Measurements from ENCODE around the gene MEA1. TPM values are rescaled to one million over a fixed set of nuclear protein-coding genes. Genes with fewer than 3 reads are reported as not detected.

Gene MEA1
- total and polyA plus RNA-seq, 4 donors = 31.5 to 109 (median 106) TPM

DNA sequence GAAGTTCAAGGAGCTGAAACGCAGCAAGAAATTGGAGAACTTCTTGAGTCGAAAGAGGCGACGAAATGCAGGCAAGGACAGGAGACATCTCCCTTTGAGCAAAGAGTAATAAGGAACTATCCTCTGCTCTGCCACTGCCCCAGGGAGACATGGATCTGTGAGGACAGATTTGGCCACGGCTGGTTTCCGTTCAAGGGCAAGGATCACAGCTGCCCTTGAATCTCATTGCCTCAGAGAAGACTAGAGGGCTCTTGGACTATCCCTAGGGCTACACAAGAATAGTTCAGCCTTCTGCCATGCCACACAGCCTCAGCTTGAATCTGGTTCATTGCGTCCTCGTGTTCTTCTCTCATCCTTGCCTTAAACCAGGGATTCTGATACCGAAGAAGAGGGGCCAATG is 15.4 kb upstream of the MEA1 start:
- Histone ChIP-seq H3K27ac (ENCODE audit: low read depth, low read length) (no peak overlapping the region), H3K4me3 (ENCODE audit: low read depth, low read length) (no peak overlapping the region), H3K4me1 (ENCODE audit: control insufficient read depth, insufficient read depth, low read length) (no peaks in the 10 kb centered on the region), H3K36me3 (ENCODE audit: control insufficient read depth, insufficient read depth, low read length) (peaks cover 79% of the 10 kb centered on the region), H3K27me3 (ENCODE audit: control insufficient read depth, insufficient read depth, low read length) (no peaks in the 10 kb centered on the region), H3K9me3 (ENCODE audit: control insufficient read depth, insufficient read depth, low read length) (no peaks in the 10 kb centered on the region)
- WGBS (ENCODE audit: insufficient coverage) = 94% methylated on average over 9 of the region's 9 CpGs
- DNase-seq (ENCODE audit: low read depth in 4 of 6, low spot score in 6 of 6) = no peak

DNA sequence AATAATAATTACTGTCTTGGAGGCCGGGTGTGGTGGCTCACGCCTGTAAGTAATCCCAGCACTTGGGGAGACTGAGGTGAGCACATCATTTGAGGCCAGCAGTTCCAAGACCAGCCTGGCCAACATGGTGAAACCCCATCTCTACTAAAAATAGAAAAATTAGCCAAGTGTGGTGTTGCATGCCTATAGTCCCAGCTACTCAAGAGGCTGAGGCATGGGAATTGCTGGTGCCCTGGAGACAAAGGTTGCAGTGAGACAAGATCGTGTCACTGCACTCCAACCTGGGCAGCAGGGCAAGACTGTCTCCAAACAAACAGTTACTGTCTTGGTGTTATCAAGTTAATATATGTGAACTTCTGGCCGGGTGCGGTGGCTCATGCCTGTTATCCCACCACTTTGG is 12.6 kb upstream of the MEA1 start:
- WGBS (ENCODE audit: insufficient coverage) = 100% methylated on average over 3 of the region's 5 CpGs

DNA sequence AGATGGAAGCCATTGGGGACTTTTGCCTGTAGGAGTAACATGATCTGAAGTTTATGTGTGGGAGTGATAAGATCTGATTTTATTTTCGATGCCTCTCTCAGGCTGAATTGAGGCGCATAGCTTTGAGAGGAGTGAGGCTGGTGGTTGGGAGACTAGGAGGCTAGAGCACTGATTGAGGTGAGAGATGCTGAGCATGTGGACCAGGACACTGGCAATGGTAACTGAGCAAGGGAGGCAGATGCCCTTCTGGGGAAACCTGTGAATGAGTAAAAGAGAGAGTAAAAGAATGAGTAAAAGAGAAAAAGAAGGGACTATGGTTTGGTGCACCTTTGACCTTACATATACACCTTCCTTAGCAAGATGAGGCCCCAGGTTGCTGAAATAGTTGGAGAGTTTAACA is 10.7 kb upstream of the MEA1 start:
- 100% methylated on average over 2 of the region's 2 CpGs for WGBS (ENCODE audit: insufficient coverage)
- H3K27ac ChIP-seq (ENCODE audit: low read depth, low read length) = no peak overlapping the region
- peaks cover 22% of the 10 kb centered on the region for H3K4me1 ChIP-seq (ENCODE audit: control insufficient read depth, insufficient read depth, low read length)
- no peaks in the 10 kb centered on the region for H3K9me3 ChIP-seq (ENCODE audit: control insufficient read depth, insufficient read depth, low read length)
- H3K4me3 ChIP-seq (ENCODE audit: low read depth, low read length) = no peak overlapping the region
- no peaks in the 10 kb centered on the region for H3K27me3 ChIP-seq (ENCODE audit: control insufficient read depth, insufficient read depth, low read length)
- no peak for DNase-seq (ENCODE audit: low read depth in 4 of 6, low spot score in 6 of 6)
- peaks cover 74% of the 10 kb centered on the region for H3K36me3 ChIP-seq (ENCODE audit: control insufficient read depth, insufficient read depth, low read length)

More for the DNA sequence above, 12.6 kb upstream of the MEA1 start:
- Histone ChIP-seq H3K36me3 (ENCODE audit: control insufficient read depth, insufficient read depth, low read length) (peaks cover 74% of the 10 kb centered on the region), H3K4me1 (ENCODE audit: control insufficient read depth, insufficient read depth, low read length) (peaks cover 12% of the 10 kb centered on the region), H3K4me3 (ENCODE audit: low read depth, low read length) (no peak overlapping the region), H3K27ac (ENCODE audit: low read depth, low read length) (no peak overlapping the region), H3K9me3 (ENCODE audit: control insufficient read depth, insufficient read depth, low read length) (no peaks in the 10 kb centered on the region), H3K27me3 (ENCODE audit: control insufficient read depth, insufficient read depth, low read length) (no peaks in the 10 kb centered on the region)
- no peak for DNase-seq (ENCODE audit: low read depth in 4 of 6, low spot score in 6 of 6)

DNA sequence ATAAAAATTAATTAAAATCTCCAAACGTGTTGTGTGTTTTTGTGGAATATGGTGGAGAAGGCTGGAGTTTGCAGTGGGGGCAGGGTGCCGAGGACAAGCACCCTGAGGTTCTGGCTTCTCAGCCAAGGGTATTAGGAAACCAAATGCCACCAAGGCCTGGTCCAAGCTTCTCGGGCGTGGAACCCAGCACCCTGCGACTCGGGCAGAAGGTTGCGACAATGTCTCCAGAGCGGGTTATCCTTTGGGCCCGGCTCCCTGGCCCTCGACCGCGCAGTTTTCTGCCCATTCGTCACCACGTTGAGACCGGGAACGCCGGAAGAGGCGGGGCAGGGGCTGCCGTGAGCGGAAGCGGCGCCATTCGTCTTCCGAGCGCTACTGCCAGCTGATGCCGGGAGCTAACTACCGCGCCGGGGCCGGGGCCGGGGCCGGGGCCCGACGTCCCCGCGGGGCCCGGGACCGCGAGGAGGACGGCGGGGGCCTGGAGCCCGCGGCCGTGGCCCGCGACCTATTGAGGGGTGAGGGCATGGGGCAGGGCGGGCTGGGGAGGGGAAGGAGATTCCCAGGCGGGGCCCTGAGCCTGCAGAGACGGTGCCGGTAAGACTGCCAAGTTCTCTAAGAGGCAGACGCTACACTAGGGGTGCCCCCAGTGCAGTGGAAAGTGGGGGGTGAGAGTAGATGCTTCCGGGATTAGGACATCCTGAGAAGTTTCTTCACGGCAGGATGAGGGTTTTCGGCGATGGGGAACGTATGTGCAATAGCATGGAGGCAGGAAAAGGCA is 7.7 kb upstream of the MEA1 start, which contains the start of gene RRP36:
RRP36 (plus strand) TSS at position 354 of the 778 bp plus-strand sequence; CDS start at position 386, 32 bp downstream.
- Histone ChIP-seq H3K36me3 (ENCODE audit: control insufficient read depth, insufficient read depth, low read length) (peaks cover 72% of the 10 kb centered on the region), H3K27ac (ENCODE audit: low read depth, low read length) (peak within 1 kb of the TSS; percentile 92), H3K9me3 (ENCODE audit: control insufficient read depth, insufficient read depth, low read length) (no peaks in the 10 kb centered on the region), H3K4me3 (ENCODE audit: low read depth, low read length) (peak within 1 kb of the TSS; percentile 77), H3K4me1 (ENCODE audit: control insufficient read depth, insufficient read depth, low read length) (peaks cover 30% of the 10 kb centered on the region), H3K27me3 (ENCODE audit: control insufficient read depth, insufficient read depth, low read length) (no peaks in the 10 kb centered on the region)
- under 1% methylated on average over 56 of the region's 56 CpGs for WGBS (ENCODE audit: insufficient coverage)
- DNase-seq (ENCODE audit: low read depth in 4 of 6, low spot score in 6 of 6) = peak; percentile 46 to 92 (median 66)

DNA sequence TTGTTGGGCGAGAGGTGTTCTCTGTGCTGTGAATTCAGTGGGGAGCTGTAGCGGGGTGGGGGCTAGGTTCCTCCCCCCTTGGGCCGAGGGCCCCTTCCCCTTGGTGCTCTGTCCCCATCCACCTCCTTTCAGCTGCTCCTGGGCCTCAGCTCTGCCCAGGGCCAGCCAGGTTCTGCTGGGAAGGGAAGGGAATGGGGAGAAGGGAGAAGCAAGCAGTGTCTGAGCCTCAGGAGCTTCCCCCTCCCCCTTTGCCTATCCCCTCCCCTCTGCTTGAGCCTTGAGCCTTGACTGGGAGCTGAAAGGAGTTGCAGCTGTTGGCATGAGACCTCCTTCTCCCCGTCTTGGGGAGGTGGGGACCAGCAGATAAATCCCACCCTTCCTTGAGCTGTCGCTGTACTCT is 7.1 kb upstream of the MEA1 start:
- DNase-seq (ENCODE audit: low read depth in 4 of 6, low spot score in 6 of 6) = no peak
- peak overlapping the region; percentile 92 for H3K27ac ChIP-seq (ENCODE audit: low read depth, low read length)
- peak overlapping the region; percentile 77 for H3K4me3 ChIP-seq (ENCODE audit: low read depth, low read length)
- peaks cover 66% of the 10 kb centered on the region for H3K36me3 ChIP-seq (ENCODE audit: control insufficient read depth, insufficient read depth, low read length)
- H3K9me3 ChIP-seq (ENCODE audit: control insufficient read depth, insufficient read depth, low read length) = no peaks in the 10 kb centered on the region
- H3K4me1 ChIP-seq (ENCODE audit: control insufficient read depth, insufficient read depth, low read length) = peaks cover 36% of the 10 kb centered on the region
- no CpG with 5 or more reads among the region's 5 CpGs for WGBS (ENCODE audit: insufficient coverage)
- H3K27me3 ChIP-seq (ENCODE audit: control insufficient read depth, insufficient read depth, low read length) = no peaks in the 10 kb centered on the region

DNA sequence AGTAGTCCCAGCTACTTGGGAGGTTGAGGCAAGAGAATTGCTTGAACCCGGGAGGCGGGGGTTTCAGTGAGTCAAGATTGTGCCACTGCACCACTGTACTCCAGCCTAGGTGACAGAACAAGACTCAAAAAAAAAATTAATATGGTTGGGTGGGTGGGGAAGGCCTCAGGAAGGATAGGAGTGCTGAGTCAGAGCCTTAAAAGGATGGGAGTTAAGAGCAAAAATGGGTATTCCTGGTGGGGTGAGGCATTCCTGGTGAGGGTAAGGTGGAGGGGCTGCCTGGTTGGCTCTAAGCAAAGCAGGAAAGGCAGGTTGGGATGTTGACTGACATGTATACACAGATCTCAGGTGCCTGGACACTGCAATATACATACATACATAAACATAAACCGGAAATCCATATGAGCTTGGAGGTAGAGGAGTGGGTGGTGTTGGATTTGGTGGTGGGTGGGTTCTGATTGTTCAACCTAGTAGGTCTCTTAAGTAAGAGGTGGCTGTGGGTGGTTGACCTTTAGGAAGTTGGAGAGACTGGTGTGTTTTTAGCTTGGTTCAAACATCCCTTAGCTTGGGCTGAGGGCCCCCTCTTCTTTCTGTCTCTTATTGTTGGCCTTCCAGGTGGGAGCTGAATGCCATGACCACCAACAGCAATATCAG is 6.4 kb upstream of the MEA1 start:
- H3K36me3 ChIP-seq (ENCODE audit: control insufficient read depth, insufficient read depth, low read length) = peaks cover 59% of the 10 kb centered on the region
- WGBS (ENCODE audit: insufficient coverage) = 93% methylated on average over 2 of the region's 3 CpGs
- no peak overlapping the region for H3K4me3 ChIP-seq (ENCODE audit: low read depth, low read length)
- DNase-seq (ENCODE audit: low read depth in 4 of 6, low spot score in 6 of 6) = no peak
- H3K4me1 ChIP-seq (ENCODE audit: control insufficient read depth, insufficient read depth, low read length) = peaks cover 43% of the 10 kb centered on the region
- H3K27me3 ChIP-seq (ENCODE audit: control insufficient read depth, insufficient read depth, low read length) = no peaks in the 10 kb centered on the region
- H3K9me3 ChIP-seq (ENCODE audit: control insufficient read depth, insufficient read depth, low read length) = no peaks in the 10 kb centered on the region
- H3K27ac ChIP-seq (ENCODE audit: low read depth, low read length) = no peak overlapping the region

DNA sequence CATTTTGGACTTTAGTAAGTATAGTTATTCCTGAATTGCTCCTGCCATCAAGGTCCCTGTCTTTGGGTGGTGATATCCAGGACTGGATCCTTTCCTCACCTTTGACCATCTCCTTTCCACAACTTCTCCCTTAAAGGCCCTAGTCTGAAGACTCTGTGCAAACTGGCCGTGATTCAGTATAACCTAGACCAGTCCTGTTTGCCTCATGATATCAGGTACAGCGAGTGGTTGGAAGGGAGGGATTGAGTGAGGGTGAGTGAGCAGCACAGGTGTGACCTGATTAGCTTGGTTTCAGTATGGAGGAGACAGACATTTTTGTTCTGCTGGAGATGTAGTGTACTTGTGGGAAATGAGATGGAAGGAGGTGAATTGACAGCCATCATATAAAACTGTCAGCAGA is 5.4 kb upstream of the MEA1 start:
- no peak for DNase-seq (ENCODE audit: low read depth in 4 of 6, low spot score in 6 of 6)
- no peaks in the 10 kb centered on the region for H3K9me3 ChIP-seq (ENCODE audit: control insufficient read depth, insufficient read depth, low read length)
- WGBS (ENCODE audit: insufficient coverage) = 96% methylated on average over 2 of the region's 2 CpGs
- H3K36me3 ChIP-seq (ENCODE audit: control insufficient read depth, insufficient read depth, low read length) = peaks cover 51% of the 10 kb centered on the region
- no peak overlapping the region for H3K4me3 ChIP-seq (ENCODE audit: low read depth, low read length)
- H3K4me1 ChIP-seq (ENCODE audit: control insufficient read depth, insufficient read depth, low read length) = peaks cover 51% of the 10 kb centered on the region
- H3K27ac ChIP-seq (ENCODE audit: low read depth, low read length) = no peak overlapping the region
- no peaks in the 10 kb centered on the region for H3K27me3 ChIP-seq (ENCODE audit: control insufficient read depth, insufficient read depth, low read length)

GRCh38 chr6:43016943-43017334 is 3.2 kb upstream of the MEA1 start:
- no peak overlapping the region for H3K4me3 ChIP-seq (ENCODE audit: low read depth, low read length)
- no peak for DNase-seq (ENCODE audit: low read depth in 4 of 6, low spot score in 6 of 6)
- no peaks in the 10 kb centered on the region for H3K9me3 ChIP-seq (ENCODE audit: control insufficient read depth, insufficient read depth, low read length)
- 90% methylated on average over 12 of the region's 12 CpGs for WGBS (ENCODE audit: insufficient coverage)
- no peaks in the 10 kb centered on the region for H3K27me3 ChIP-seq (ENCODE audit: control insufficient read depth, insufficient read depth, low read length)
- no peak overlapping the region for H3K27ac ChIP-seq (ENCODE audit: low read depth, low read length)
- H3K36me3 ChIP-seq (ENCODE audit: control insufficient read depth, insufficient read depth, low read length) = peaks cover 48% of the 10 kb centered on the region
- H3K4me1 ChIP-seq (ENCODE audit: control insufficient read depth, insufficient read depth, low read length) = peaks cover 57% of the 10 kb centered on the region

DNA sequence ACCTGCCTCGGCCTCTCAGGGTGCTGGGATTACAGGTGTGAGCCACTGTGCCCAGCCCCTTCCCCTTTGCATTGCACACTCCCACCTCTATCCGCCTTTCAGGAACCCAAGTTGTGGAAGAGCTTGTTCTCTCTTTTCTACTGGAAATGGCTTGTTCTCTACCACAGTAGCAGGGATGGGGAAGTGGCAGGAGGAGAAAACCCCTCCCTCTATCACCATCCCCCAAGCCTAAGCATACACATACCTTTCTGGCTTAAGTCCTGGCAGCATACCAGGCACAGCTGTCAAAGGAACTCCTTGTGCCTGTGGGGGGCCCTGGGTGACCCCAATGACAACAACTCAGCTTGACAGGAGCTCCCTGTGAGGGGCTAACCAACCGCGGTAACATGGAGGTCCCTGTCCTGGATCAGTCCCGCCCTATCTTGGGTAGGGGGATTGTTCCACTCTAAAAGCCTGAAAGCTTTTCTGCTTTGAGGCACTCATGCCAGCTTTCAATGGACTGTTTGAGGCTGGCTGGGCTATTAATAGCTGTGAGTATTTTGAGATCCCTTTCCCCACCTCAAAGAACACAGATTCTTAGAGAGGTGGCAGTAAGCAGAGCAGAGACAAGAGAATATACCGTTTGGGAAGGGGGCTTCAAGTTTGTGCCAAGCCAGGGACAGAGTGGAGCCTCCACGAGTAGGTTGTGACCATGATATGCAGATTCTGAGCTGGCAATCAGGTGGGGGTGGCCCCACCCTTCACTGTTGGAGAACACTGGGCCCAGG is 2.6 kb upstream of the MEA1 start:
- no peaks in the 10 kb centered on the region for H3K27me3 ChIP-seq (ENCODE audit: control insufficient read depth, insufficient read depth, low read length)
- 80% methylated on average over 6 of the region's 7 CpGs for WGBS (ENCODE audit: insufficient coverage)
- H3K36me3 ChIP-seq (ENCODE audit: control insufficient read depth, insufficient read depth, low read length) = peaks cover 54% of the 10 kb centered on the region
- peaks cover 61% of the 10 kb centered on the region for H3K4me1 ChIP-seq (ENCODE audit: control insufficient read depth, insufficient read depth, low read length)
- H3K27ac ChIP-seq (ENCODE audit: low read depth, low read length) = no peak overlapping the region
- H3K4me3 ChIP-seq (ENCODE audit: low read depth, low read length) = no peak overlapping the region
- no peak for DNase-seq (ENCODE audit: low read depth in 4 of 6, low spot score in 6 of 6)
- H3K9me3 ChIP-seq (ENCODE audit: control insufficient read depth, insufficient read depth, low read length) = no peaks in the 10 kb centered on the region

Measured in spinal cord (tissue), 10 donors.